22Rv1 (cell line): ENCODE results near the gene MFSD6L.

Experiments used
- ZFX ChIP-seq: fragments of 450-650 bp; IDR thresholded peaks from 2 replicates; pipeline ENCODE4 v1.6.1; 2017; ENCODE audit warnings: antibody characterized with exemption, borderline replicate concordance
- TF ChIP-seq, protein P1 (sequence below): fragments of 450-650 bp; IDR thresholded peaks from 2 replicates; pipeline ENCODE4 v1.5.1; 2017; ENCODE audit warnings: mild to moderate bottlenecking

- TF ChIP-seq, protein P1, sequence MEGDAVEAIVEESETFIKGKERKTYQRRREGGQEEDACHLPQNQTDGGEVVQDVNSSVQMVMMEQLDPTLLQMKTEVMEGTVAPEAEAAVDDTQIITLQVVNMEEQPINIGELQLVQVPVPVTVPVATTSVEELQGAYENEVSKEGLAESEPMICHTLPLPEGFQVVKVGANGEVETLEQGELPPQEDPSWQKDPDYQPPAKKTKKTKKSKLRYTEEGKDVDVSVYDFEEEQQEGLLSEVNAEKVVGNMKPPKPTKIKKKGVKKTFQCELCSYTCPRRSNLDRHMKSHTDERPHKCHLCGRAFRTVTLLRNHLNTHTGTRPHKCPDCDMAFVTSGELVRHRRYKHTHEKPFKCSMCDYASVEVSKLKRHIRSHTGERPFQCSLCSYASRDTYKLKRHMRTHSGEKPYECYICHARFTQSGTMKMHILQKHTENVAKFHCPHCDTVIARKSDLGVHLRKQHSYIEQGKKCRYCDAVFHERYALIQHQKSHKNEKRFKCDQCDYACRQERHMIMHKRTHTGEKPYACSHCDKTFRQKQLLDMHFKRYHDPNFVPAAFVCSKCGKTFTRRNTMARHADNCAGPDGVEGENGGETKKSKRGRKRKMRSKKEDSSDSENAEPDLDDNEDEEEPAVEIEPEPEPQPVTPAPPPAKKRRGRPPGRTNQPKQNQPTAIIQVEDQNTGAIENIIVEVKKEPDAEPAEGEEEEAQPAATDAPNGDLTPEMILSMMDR = no peak
- TF ChIP-seq ZFX = no peak
Observed at GRCh38 chr17:8789743-8790142, 9.4 kb downstream of the MFSD6L start.
